HEK293 (cell line): ENCODE results near the gene NEK8.

Experiments used
- CTCF ChIA-PET: fragments of 350-600 bp; formaldehyde crosslinking; extraction: SDS; loops from one replicate; lab custom pipeline; 2021; ENCODE audit warnings: antibody characterized with exemption; lab: Yijun Ruan, JAX
- POLR2A ChIA-PET: fragments of 300-600 bp; formaldehyde crosslinking; extraction: SDS; loops from one replicate; lab custom pipeline; 2020; ENCODE audit warnings: antibody characterized with exemption, inconsistent platforms; lab: Yijun Ruan, JAX
- H3K27ac ChIP-seq: fragments of 200-500 bp; sonication (Bioruptor generic); 2 replicates; pipeline ENCODE4 v1.5.1; 2014; ENCODE audit warnings: low read depth, low read length, control low read depth, inconsistent platforms; ENCODE audit errors: extremely low read depth
- H3K36me3 ChIP-seq, 2 experiments: fragments of 200-500 bp in 1 of 2; sonication (Bioruptor generic) in 1 of 2; 1 replicate in 1 of 2; 2 replicates in 1 of 2; pipeline ENCODE4 v1.5.1; 2014 to 2017; ENCODE audit warnings: inconsistent platforms in 2 of 2, low read length in 2 of 2; ENCODE audit not compliant: control insufficient read depth in 2 of 2, insufficient read depth in 1 of 2
- H3K4me1 ChIP-seq: fragments of 200-500 bp; sonication (Bioruptor generic); 2 replicates; pipeline ENCODE4 v1.5.1; 2014; ENCODE audit warnings: mild to moderate bottlenecking, low read length, inconsistent platforms; ENCODE audit not compliant: control insufficient read depth, insufficient read depth
- H3K4me3 ChIP-seq: 2 replicates; pipeline ENCODE4 v1.5.1; 2011; ENCODE audit warnings: low read depth, mild to moderate bottlenecking, control low read depth, low read length, moderate library complexity
- H3K9me3 ChIP-seq: fragments of 200-500 bp; sonication (Bioruptor generic); 2 replicates; pipeline ENCODE4 v1.5.1; 2014; ENCODE audit warnings: low read depth, low read length, inconsistent platforms; ENCODE audit not compliant: control insufficient read depth, insufficient read depth
- BCL11B ChIP-seq: fragments of 450-650 bp; formaldehyde crosslinking; IDR thresholded peaks from 2 replicates; pipeline ENCODE4 v1.5.1; 2016; ENCODE audit warnings: low read depth, missing biosample characterization, missing genetic modification characterization
- GFI1B ChIP-seq: fragments of 450-650 bp; formaldehyde crosslinking; IDR thresholded peaks from 2 replicates; pipeline ENCODE4 v1.5.1; 2016; ENCODE audit warnings: missing biosample characterization, missing genetic modification characterization
- HOXC10 ChIP-seq: sonication (generic); formaldehyde crosslinking; IDR thresholded peaks from 2 replicates; pipeline ENCODE4 v1.8.1; 2023; ENCODE audit warnings: mild to moderate bottlenecking, missing genetic modification reagents
- KLF1 ChIP-seq: fragments of 450-650 bp; formaldehyde crosslinking; IDR thresholded peaks from 2 replicates; pipeline ENCODE4 v1.5.1; 2016; ENCODE audit warnings: missing biosample characterization, missing genetic modification characterization
- KLF16 ChIP-seq: fragments of 450-650 bp; formaldehyde crosslinking; IDR thresholded peaks from 2 replicates; pipeline ENCODE4 v1.5.1; 2017; ENCODE audit warnings: missing biosample characterization, missing genetic modification characterization
- PRDM1 ChIP-seq: fragments of 450-650 bp; formaldehyde crosslinking; IDR thresholded peaks from 2 replicates; pipeline ENCODE4; 2016; ENCODE audit warnings: missing biosample characterization, missing genetic modification characterization
- PRDM10 ChIP-seq: fragments of 450-650 bp; formaldehyde crosslinking; IDR thresholded peaks from 2 replicates; pipeline ENCODE4 v1.5.1; 2016; ENCODE audit warnings: missing biosample characterization, missing genetic modification characterization
- SCRT2 ChIP-seq: fragments of 450-650 bp; formaldehyde crosslinking; IDR thresholded peaks from 2 replicates; pipeline ENCODE4 v1.5.1; 2016; ENCODE audit warnings: missing biosample characterization, missing genetic modification characterization
- ZBTB17 ChIP-seq: fragments of 450-650 bp; formaldehyde crosslinking; IDR thresholded peaks from 2 replicates; pipeline ENCODE4 v1.5.1; 2016; ENCODE audit warnings: missing biosample characterization, missing genetic modification characterization
- ZBTB48 ChIP-seq: fragments of 450-650 bp; formaldehyde crosslinking; IDR thresholded peaks from 2 replicates; pipeline ENCODE4 v1.5.1; 2016; ENCODE audit warnings: missing biosample characterization, missing genetic modification characterization
- ZFHX2 ChIP-seq: fragments of 450-650 bp; formaldehyde crosslinking; conservative IDR thresholded peaks from 2 replicates; pipeline ENCODE4 v1.5.1; 2016; ENCODE audit warnings: missing biosample characterization, missing genetic modification characterization
- ZNF10 ChIP-seq: fragments of 450-650 bp; formaldehyde crosslinking; IDR thresholded peaks from 2 replicates; pipeline ENCODE4 v1.5.1; 2017; ENCODE audit warnings: missing biosample characterization, missing genetic modification characterization
- ZNF138 ChIP-seq: fragments of 450-650 bp; formaldehyde crosslinking; IDR thresholded peaks from 2 replicates; pipeline ENCODE4 v1.5.1; 2016; ENCODE audit warnings: missing biosample characterization, missing genetic modification characterization, borderline replicate concordance
- ZNF18 ChIP-seq: fragments of 450-650 bp; formaldehyde crosslinking; IDR thresholded peaks from 2 replicates; pipeline ENCODE4 v1.5.1; 2016; ENCODE audit warnings: missing biosample characterization, missing genetic modification characterization
- ZNF266 ChIP-seq: fragments of 450-650 bp; formaldehyde crosslinking; IDR thresholded peaks from 2 replicates; pipeline ENCODE4 v1.5.1; 2016; ENCODE audit warnings: missing biosample characterization, missing genetic modification characterization, low read depth
- ZNF350 ChIP-seq: fragments of 450-650 bp; formaldehyde crosslinking; IDR thresholded peaks from 2 replicates; pipeline ENCODE4 v1.5.0; 2017; ENCODE audit warnings: missing biosample characterization, mild to moderate bottlenecking, missing genetic modification characterization
- ZNF366 ChIP-seq: fragments of 450-650 bp; formaldehyde crosslinking; conservative IDR thresholded peaks from 2 replicates; pipeline ENCODE4 v1.5.1; 2016; ENCODE audit warnings: missing biosample characterization, missing genetic modification characterization
- ZNF416 ChIP-seq: fragments of 450-650 bp; formaldehyde crosslinking; IDR thresholded peaks from 2 replicates; pipeline ENCODE4 v1.5.1; 2016; ENCODE audit warnings: missing biosample characterization, missing genetic modification characterization
- ZNF514 ChIP-seq: fragments of 450-650 bp; formaldehyde crosslinking; IDR thresholded peaks from 2 replicates; pipeline ENCODE4 v1.5.1; 2016; ENCODE audit warnings: missing biosample characterization, missing genetic modification characterization
- ZNF560 ChIP-seq: fragments of 450-650 bp; formaldehyde crosslinking; IDR thresholded peaks from 2 replicates; pipeline ENCODE4 v1.5.1; 2017; ENCODE audit warnings: missing biosample characterization, missing genetic modification characterization, borderline replicate concordance
- ZNF585B ChIP-seq: fragments of 450-650 bp; formaldehyde crosslinking; IDR thresholded peaks from 2 replicates; pipeline ENCODE4 v1.5.1; 2016; ENCODE audit warnings: missing biosample characterization, missing genetic modification characterization
- ZNF610 ChIP-seq: fragments of 450-650 bp; formaldehyde crosslinking; IDR thresholded peaks from 2 replicates; pipeline ENCODE4 v1.5.1; 2016; ENCODE audit warnings: missing biosample characterization, missing genetic modification characterization, borderline replicate concordance
- ZNF629 ChIP-seq: fragments of 450-650 bp; formaldehyde crosslinking; IDR thresholded peaks from 2 replicates; pipeline ENCODE4 v1.5.1; 2017; ENCODE audit warnings: missing biosample characterization, missing genetic modification characterization
- ZNF701 ChIP-seq: fragments of 450-650 bp; formaldehyde crosslinking; IDR thresholded peaks from 2 replicates; pipeline ENCODE4 v1.5.1; 2016; ENCODE audit warnings: missing biosample characterization, missing genetic modification characterization
- ZNF777 ChIP-seq: fragments of 450-650 bp; formaldehyde crosslinking; IDR thresholded peaks from 2 replicates; pipeline ENCODE4 v1.5.1; 2017; ENCODE audit warnings: missing biosample characterization, missing genetic modification characterization, borderline replicate concordance
- TF ChIP-seq, protein P1 (sequence below): fragments of 450-650 bp; formaldehyde crosslinking; IDR thresholded peaks from 2 replicates; pipeline ENCODE4 v1.5.1; 2016; ENCODE audit warnings: missing biosample characterization, missing genetic modification characterization
- TF ChIP-seq, protein P2 (sequence below): fragments of 450-650 bp; formaldehyde crosslinking; IDR thresholded peaks from 2 replicates; pipeline ENCODE4 v1.5.1; 2016; ENCODE audit warnings: missing biosample characterization, missing genetic modification characterization, borderline replicate concordance

Gene NEK8

GRCh38 chr17:28724500-28725165 lies 4.0 kb upstream of the NEK8 start (continued):
- no peak for TF ChIP-seq ZNF701 (tag by site-specific recombination)
- TF ChIP-seq PRDM10: no peak
- peak; percentile 30 for TF ChIP-seq GFI1B
- peak; percentile 77 for TF ChIP-seq ZBTB17
- TF ChIP-seq ZNF560 (tag by site-specific recombination): no peak
- TF ChIP-seq ZNF629 (tag by site-specific recombination): no peak
- TF ChIP-seq ZNF18: 0 out of 2 replicates have a peak, but pooled peaks have one; percentile 2
- no peak for TF ChIP-seq ZNF266 (tag by site-specific recombination)
- peak; percentile 40; the same call in 1 of the 2 replicates for TF ChIP-seq ZNF10
- TF ChIP-seq ZNF366 (tag by site-specific recombination): peak; percentile 9; the same call in 1 of the 2 replicates
- TF ChIP-seq KLF1 (tag by site-specific recombination): no peak
- TF ChIP-seq, protein P1, sequence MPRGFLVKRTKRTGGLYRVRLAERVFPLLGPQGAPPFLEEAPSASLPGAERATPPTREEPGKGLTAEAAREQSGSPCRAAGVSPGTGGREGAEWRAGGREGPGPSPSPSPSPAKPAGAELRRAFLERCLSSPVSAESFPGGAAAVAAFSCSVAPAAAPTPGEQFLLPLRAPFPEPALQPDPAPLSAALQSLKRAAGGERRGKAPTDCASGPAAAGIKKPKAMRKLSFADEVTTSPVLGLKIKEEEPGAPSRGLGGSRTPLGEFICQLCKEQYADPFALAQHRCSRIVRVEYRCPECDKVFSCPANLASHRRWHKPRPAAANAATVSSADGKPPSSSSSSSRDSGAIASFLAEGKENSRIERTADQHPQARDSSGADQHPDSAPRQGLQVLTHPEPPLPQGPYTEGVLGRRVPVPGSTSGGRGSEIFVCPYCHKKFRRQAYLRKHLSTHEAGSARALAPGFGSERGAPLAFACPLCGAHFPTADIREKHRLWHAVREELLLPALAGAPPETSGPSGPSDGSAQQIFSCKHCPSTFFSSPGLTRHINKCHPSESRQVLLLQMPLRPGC (tag by site-specific recombination): 0 out of 2 replicates have a peak, but pooled peaks have one; percentile 11
- TF ChIP-seq ZNF350 (tag by site-specific recombination): no peak
- TF ChIP-seq KLF16 (tag by site-specific recombination): no peak
- peak; percentile 75; the same call in 1 of the 2 replicates for TF ChIP-seq ZBTB48 (tag by site-specific recombination)
- TF ChIP-seq ZNF138 (tag by site-specific recombination): no peak
- no peak for TF ChIP-seq ZFHX2 (tag by site-specific recombination)
- no peak for TF ChIP-seq PRDM1 (tag by site-specific recombination)
- TF ChIP-seq ZNF514 (tag by site-specific recombination): no peak
- no peak for TF ChIP-seq ZNF416 (tag by site-specific recombination)
- TF ChIP-seq SCRT2 (tag by site-specific recombination): no peak
- TF ChIP-seq, all 188 proteins: peak for 20

GRCh38 chr17:28725166-28725659 lies 3.4 kb upstream of the NEK8 start:
- Histone ChIP-seq H3K4me3 (peak overlapping the region; percentile 55), H3K9me3 (no peaks in the 10 kb centered on the region), H3K27ac (peak overlapping the region; percentile 99), H3K4me1 (peaks cover 9% of the 10 kb centered on the region; the same call in 1 of the 2 replicates), H3K36me3 (peaks cover 26 to 51% of the 10 kb centered on the region in 2 experiments)
- ChIA-PET POLR2A (interaction anchor here (0.6 to 6.7 kb wide), 24 partner anchors 10 to 359 kb away, joined by 3 to 448 read pairs (median 5); partner anchors contain the start of genes BLTP2, DHRS13, ERAL1 and FAM222B), CTCF (interaction anchor here (0.6 to 13.6 kb wide), 14 partner anchors 12 to 393 kb away, joined by 3 to 445 read pairs (median 3); partner anchors contain the start of genes PROCA1 and TRAF4)
- no peak for TF ChIP-seq ZNF585B (tag by site-specific recombination)
- TF ChIP-seq BCL11B: peak; percentile 95
- TF ChIP-seq, protein P2, sequence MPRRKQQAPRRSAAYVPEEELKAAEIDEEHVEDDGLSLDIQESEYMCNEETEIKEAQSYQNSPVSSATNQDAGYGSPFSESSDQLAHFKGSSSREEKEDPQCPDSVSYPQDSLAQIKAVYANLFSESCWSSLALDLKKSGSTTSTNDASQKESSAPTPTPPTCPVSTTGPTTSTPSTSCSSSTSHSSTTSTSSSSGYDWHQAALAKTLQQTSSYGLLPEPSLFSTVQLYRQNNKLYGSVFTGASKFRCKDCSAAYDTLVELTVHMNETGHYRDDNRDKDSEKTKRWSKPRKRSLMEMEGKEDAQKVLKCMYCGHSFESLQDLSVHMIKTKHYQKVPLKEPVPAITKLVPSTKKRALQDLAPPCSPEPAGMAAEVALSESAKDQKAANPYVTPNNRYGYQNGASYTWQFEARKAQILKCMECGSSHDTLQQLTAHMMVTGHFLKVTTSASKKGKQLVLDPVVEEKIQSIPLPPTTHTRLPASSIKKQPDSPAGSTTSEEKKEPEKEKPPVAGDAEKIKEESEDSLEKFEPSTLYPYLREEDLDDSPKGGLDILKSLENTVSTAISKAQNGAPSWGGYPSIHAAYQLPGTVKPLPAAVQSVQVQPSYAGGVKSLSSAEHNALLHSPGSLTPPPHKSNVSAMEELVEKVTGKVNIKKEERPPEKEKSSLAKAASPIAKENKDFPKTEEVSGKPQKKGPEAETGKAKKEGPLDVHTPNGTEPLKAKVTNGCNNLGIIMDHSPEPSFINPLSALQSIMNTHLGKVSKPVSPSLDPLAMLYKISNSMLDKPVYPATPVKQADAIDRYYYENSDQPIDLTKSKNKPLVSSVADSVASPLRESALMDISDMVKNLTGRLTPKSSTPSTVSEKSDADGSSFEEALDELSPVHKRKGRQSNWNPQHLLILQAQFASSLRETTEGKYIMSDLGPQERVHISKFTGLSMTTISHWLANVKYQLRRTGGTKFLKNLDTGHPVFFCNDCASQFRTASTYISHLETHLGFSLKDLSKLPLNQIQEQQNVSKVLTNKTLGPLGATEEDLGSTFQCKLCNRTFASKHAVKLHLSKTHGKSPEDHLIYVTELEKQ (tag by site-specific recombination): peak; percentile 27; the same call in 1 of the 2 replicates
- 0 out of 2 replicates have a peak, but pooled peaks have one; percentile 86 for TF ChIP-seq ZBTB17
- no peak for TF ChIP-seq ZNF610 (tag by site-specific recombination)
- TF ChIP-seq ZNF777: no peak
- TF ChIP-seq HOXC10 (CRISPR knock-in tag): no peak
